ENCODE results near the gene ELF2. TPM values are rescaled to one million over a fixed set of nuclear protein-coding genes. Genes with fewer than 3 reads are reported as not detected.

The ELF2 gene
- total and polyA plus RNA-seq, 2 donors (not counting 3 experiments of a cell fraction or from before 2014, with no cell fraction given) = 16.4 to 35.1 TPM

DNA sequence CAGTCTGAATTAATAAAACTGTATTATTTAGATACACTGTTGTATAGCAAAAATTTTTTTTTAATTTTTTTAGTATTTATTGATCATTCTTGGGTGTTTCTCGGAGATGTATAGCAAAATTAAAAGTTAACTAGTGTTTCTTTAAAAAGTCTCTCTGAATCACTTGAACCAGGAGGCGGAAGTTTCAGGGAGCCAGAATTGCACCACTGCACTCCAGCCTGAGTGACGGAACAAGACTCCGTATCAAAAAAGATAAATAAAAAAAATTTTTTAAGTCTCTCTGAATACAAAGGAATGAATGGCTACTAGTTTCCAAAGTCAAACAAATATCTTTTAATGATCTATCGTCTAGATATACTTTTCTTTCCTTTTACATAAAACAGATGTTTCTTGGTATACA, 64.4 kb downstream of the ELF2 start:
- Histone ChIP-seq H3K9me1 (replicated peaks; ENCODE audit: control insufficient read depth, extremely low read depth, insufficient read depth, low read length) (no peaks in the 10 kb centered on the region), H3K4me2 (ENCODE audit: insufficient read depth, low read length) (no peak overlapping the region), H3K36me3 (ENCODE audit: control insufficient read depth in 2 of 2, extremely low read depth in 1 of 2, insufficient read depth in 2 of 2, low read length in 2 of 2) (no peaks in the 10 kb centered on the region), H3K9ac (replicated peaks; ENCODE audit: extremely low read depth, insufficient read depth, low read length) (no peak overlapping the region), H3K27me3 (ENCODE audit: control insufficient read depth in 2 of 2, insufficient read depth in 2 of 2, low read length in 2 of 2) (no peaks in the 10 kb centered on the region), H3K9me3 (replicated peaks; ENCODE audit: control insufficient read depth, insufficient read depth, low read length) (no peaks in the 10 kb centered on the region), H3K4me1 (ENCODE audit: control insufficient read depth, extremely low read depth, insufficient read depth, low read length) (no peaks in the 10 kb centered on the region), H3K27ac (ENCODE audit: insufficient read depth, low read depth, low read length) (no peak overlapping the region), H4K20me1 (replicated peaks; ENCODE audit: control insufficient read depth, extremely low read depth, insufficient read depth, low read length) (no peaks in the 10 kb centered on the region), H2AFZ (ENCODE audit: low read depth, low read length) (no peak overlapping the region), H3K4me3 (replicated peaks in 1 of 3; ENCODE audit: insufficient read depth in 1 of 3, low read depth in 1 of 3, low read length in 3 of 3) (no peak overlapping the region), H3K79me2 (ENCODE audit: control insufficient read depth, insufficient read depth, low read length) (no peaks in the 10 kb centered on the region)
- POLR2A ChIA-PET = no interaction called here
- dilution Hi-C loops (cut with MboI; ENCODE audit: extremely low pct_ligation_motif_present, low sequenced_read_pairs) = no loop called here
- intact Hi-C loops (cut with micrococcal nuclease) = no loop called here
- DNase-seq (ENCODE audit: low read depth, low spot score) = no peak
- BruUV-seq (replicated peaks) = no TSS peak
- TF ChIP-seq POLR2A (IDR thresholded peaks at IDR 0.05; ENCODE audit: low read depth, low read length) (no peak), GATA2 (IDR thresholded peaks at IDR 0.05; ENCODE audit: insufficient read depth, insufficient read length, low read depth, low read length) (no peak), EZH2 (IDR thresholded peaks at IDR 0.05; ENCODE audit: borderline replicate concordance, low read depth, low read length, severe bottlenecking) (no peak), MYC (IDR thresholded peaks at IDR 0.05; ENCODE audit: low read depth, low read length) (no peak), POLR2AphosphoS5 (IDR thresholded peaks at IDR 0.05; ENCODE audit: insufficient read depth, low read depth, low read length) (no peak), JUN (IDR thresholded peaks at IDR 0.05; ENCODE audit: borderline replicate concordance, insufficient read depth, insufficient read length, low read depth) (no peak), FOS (IDR thresholded peaks at IDR 0.05; ENCODE audit: borderline replicate concordance, insufficient read depth, low read length) (no peak)
- TF ChIP-seq, protein P1, sequence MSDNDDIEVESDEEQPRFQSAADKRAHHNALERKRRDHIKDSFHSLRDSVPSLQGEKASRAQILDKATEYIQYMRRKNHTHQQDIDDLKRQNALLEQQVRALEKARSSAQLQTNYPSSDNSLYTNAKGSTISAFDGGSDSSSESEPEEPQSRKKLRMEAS (IDR thresholded peaks at IDR 0.05; ENCODE audit: insufficient read depth, insufficient read length) = no peak
- TF ChIP-seq, protein P2, sequence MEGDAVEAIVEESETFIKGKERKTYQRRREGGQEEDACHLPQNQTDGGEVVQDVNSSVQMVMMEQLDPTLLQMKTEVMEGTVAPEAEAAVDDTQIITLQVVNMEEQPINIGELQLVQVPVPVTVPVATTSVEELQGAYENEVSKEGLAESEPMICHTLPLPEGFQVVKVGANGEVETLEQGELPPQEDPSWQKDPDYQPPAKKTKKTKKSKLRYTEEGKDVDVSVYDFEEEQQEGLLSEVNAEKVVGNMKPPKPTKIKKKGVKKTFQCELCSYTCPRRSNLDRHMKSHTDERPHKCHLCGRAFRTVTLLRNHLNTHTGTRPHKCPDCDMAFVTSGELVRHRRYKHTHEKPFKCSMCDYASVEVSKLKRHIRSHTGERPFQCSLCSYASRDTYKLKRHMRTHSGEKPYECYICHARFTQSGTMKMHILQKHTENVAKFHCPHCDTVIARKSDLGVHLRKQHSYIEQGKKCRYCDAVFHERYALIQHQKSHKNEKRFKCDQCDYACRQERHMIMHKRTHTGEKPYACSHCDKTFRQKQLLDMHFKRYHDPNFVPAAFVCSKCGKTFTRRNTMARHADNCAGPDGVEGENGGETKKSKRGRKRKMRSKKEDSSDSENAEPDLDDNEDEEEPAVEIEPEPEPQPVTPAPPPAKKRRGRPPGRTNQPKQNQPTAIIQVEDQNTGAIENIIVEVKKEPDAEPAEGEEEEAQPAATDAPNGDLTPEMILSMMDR (IDR thresholded peaks at IDR 0.05; ENCODE audit: extremely low read depth in 1 of 2, insufficient read depth in 1 of 2, low read depth in 1 of 2, low read length in 2 of 2) = no peak
- FAIRE-seq = peak; percentile 26
- CTCF ChIA-PET = interaction anchor here (2.3 kb wide), 1 partner anchor 14 kb away, joined by 9 read pairs; no protein-coding TSS in a partner anchor
